ENCODE data around the gene ACIN1. TPM values are rescaled to one million over a fixed set of nuclear protein-coding genes. Genes with fewer than 3 reads are reported as not detected.

Gene ACIN1
- total and polyA plus RNA-seq, 2 of the 13 experiments (the other 11 are each of a cell fraction or from before 2014, with no cell fraction given): 165 to 183 TPM

- TF ChIP-seq ZNF382 (CRISPR knock-in tag; IDR thresholded peaks at IDR 0.05; ENCODE audit: borderline replicate concordance): no peak
- TF ChIP-seq ZNF639 (CRISPR knock-in tag; conservative IDR thresholded peaks at IDR 0.05): no peak
- TF ChIP-seq ZFP82 (CRISPR knock-in tag; IDR thresholded peaks at IDR 0.05; ENCODE audit: borderline replicate concordance): no peak
- TF ChIP-seq SRY (CRISPR knock-in tag; IDR thresholded peaks at IDR 0.05): no peak
- no peak for TF ChIP-seq ESRRA (CRISPR knock-in tag; IDR thresholded peaks at IDR 0.05; ENCODE audit: low read depth)
- TF ChIP-seq FOXP4 (CRISPR knock-in tag; IDR thresholded peaks at IDR 0.05): no peak
- TF ChIP-seq AGO1 (IDR thresholded peaks at IDR 0.05; ENCODE audit: low read depth, low read length, poor library complexity, severe bottlenecking): no peak
Observed at GRCh38 chr14:23085458-23085857, 9.5 kb downstream of the ACIN1 start (continued).

GRCh38 chr14:23080474-23080873 is 14.5 kb downstream of the ACIN1 start:
- Histone ChIP-seq H3K9me3 (ENCODE audit: low read length) (no peaks in the 10 kb centered on the region), H3K27ac (ENCODE audit: extremely low read length, insufficient read depth, low read length) (no peak overlapping the region), H3K36me3 (replicated peaks in 1 of 2; ENCODE audit: control insufficient read depth in 1 of 2, insufficient read depth in 2 of 2, low read length in 2 of 2) (peaks cover 66 to 98% of the 10 kb centered on the region in 2 experiments), H2AFZ (ENCODE audit: low read length) (no peak overlapping the region), H3K4me1 (ENCODE audit: insufficient read depth, low read length) (no peaks in the 10 kb centered on the region), H3K4me3 (replicated peaks in 1 of 3; ENCODE audit: insufficient read depth in 1 of 3, low read depth in 2 of 3, low read length in 3 of 3) (no peak overlapping the region), H3K79me2 (ENCODE audit: insufficient read depth, low read length) (no peaks in the 10 kb centered on the region), H3K27me3 (ENCODE audit: control insufficient read depth in 1 of 2, insufficient read depth in 2 of 2, low read length in 2 of 2) (no peaks in the 10 kb centered on the region), H4K20me1 (ENCODE audit: insufficient read depth, low read length) (peaks cover 11% of the 10 kb centered on the region; the same call in 1 of the 2 replicates), H3K9ac (ENCODE audit: insufficient read depth, low read depth, low read length) (no peak overlapping the region), H3K4me2 (ENCODE audit: low read depth, low read length) (no peak overlapping the region)
- in situ Hi-C loops (cut with HindIII; ENCODE audit: extremely low pct_ligation_motif_present, low pct_unique_long_range_greater_than_20kb) (no loop called here), intact Hi-C loops (cut with micrococcal nuclease; ENCODE audit: unreplicated experiment) (no loop called here)
- ChIA-PET CTCF (ENCODE audit: low intra/inter-chr PET ratio, low total read pairs) (interaction anchor here (4.1 kb wide), 1 partner anchor 12 kb away, joined by 20 read pairs; no protein-coding TSS in a partner anchor), POLR2A (interaction anchor here (2.5 to 5.8 kb wide), 3 partner anchors 9 to 241 kb away, joined by 6 to 85 read pairs (median 20); partner anchors contain the start of genes ACIN1, C14orf119 and PABPN1)
- DNase-seq (ENCODE audit: low spot score) (no peak), FAIRE-seq (no peak), ATAC-seq (no peak)
- WGBS (ENCODE audit: low lambda C conversion rate): 96% methylated on average over 1 of the region's 1 CpG
- no TSS peak for BruUV-seq (replicated peaks)
- TF ChIP-seq NBN (conservative IDR thresholded peaks at IDR 0.05) (0 out of 2 replicates have a peak, but pooled peaks have one; percentile 54), ELF3 (CRISPR knock-in tag; IDR thresholded peaks at IDR 0.05) (no peak), TBX2 (CRISPR knock-in tag; IDR thresholded peaks at IDR 0.05; ENCODE audit: borderline replicate concordance) (no peak), ZNF564 (CRISPR knock-in tag; IDR thresholded peaks at IDR 0.05) (no peak), SIN3B (IDR thresholded peaks at IDR 0.05; ENCODE audit: low read length) (no peak), FOXK2 (IDR thresholded peaks at IDR 0.05) (no peak)
- TF ChIP-seq, protein P1, sequence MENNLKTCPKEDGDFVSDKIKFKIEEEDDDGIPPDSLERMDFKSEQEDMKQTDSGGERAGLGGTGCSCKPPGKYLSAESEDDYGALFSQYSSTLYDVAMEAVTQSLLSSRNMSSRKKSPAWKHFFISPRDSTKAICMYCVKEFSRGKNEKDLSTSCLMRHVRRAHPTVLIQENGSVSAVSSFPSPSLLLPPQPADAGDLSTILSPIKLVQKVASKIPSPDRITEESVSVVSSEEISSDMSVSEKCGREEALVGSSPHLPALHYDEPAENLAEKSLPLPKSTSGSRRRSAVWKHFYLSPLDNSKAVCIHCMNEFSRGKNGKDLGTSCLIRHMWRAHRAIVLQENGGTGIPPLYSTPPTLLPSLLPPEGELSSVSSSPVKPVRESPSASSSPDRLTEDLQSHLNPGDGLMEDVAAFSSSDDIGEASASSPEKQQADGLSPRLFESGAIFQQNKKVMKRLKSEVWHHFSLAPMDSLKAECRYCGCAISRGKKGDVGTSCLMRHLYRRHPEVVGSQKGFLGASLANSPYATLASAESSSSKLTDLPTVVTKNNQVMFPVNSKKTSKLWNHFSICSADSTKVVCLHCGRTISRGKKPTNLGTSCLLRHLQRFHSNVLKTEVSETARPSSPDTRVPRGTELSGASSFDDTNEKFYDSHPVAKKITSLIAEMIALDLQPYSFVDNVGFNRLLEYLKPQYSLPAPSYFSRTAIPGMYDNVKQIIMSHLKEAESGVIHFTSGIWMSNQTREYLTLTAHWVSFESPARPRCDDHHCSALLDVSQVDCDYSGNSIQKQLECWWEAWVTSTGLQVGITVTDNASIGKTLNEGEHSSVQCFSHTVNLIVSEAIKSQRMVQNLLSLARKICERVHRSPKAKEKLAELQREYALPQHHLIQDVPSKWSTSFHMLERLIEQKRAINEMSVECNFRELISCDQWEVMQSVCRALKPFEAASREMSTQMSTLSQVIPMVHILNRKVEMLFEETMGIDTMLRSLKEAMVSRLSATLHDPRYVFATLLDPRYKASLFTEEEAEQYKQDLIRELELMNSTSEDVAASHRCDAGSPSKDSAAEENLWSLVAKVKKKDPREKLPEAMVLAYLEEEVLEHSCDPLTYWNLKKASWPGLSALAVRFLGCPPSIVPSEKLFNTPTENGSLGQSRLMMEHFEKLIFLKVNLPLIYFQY (CRISPR knock-in tag; IDR thresholded peaks at IDR 0.05; ENCODE audit: borderline replicate concordance): no peak
- TF ChIP-seq, protein P2, sequence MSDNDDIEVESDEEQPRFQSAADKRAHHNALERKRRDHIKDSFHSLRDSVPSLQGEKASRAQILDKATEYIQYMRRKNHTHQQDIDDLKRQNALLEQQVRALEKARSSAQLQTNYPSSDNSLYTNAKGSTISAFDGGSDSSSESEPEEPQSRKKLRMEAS (IDR thresholded peaks at IDR 0.05): no peak

Data from HepG2 (cell line).